ENCODE measurements around the gene PKM.
A peak's percentile ranks its signal among the peaks of the same experiment; 100 is the strongest.
"Not testable (repeated sequence)": the region's sequence is repeated elsewhere in the genome, so short reads cannot be mapped to it uniquely, and the experiment has no call there.

PKM gene

DNA sequence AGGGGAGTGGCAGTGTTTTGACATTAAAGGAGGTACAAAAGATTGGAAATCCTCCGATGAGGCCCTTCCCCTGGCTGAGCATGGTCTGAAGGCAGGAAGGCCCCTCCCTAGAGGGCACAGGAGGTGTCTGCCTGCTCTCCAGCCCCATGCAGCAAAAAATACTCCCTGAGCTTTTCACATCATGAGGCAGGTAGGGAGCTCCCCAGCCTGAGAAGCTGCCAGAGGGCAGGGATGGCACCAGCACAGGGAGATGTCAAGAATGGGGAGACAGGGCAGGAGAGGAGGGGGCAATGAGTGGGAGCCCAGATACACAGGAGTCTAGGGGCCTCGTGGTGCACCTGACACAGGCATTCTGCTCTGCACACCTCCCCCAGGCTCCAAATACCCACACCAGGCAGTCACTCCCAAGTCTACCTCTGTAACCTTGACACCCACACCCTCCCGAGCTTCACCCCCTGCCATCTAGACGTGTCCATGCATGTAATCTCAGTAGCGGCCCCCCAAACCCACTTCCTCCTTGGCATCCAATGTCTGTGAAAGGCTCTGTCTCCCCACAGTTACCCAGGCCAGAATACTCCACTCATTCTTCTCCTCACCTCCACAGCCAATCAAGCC lies 56.3 kb downstream of the PKM start:
- DNase-seq = no peak

DNA sequence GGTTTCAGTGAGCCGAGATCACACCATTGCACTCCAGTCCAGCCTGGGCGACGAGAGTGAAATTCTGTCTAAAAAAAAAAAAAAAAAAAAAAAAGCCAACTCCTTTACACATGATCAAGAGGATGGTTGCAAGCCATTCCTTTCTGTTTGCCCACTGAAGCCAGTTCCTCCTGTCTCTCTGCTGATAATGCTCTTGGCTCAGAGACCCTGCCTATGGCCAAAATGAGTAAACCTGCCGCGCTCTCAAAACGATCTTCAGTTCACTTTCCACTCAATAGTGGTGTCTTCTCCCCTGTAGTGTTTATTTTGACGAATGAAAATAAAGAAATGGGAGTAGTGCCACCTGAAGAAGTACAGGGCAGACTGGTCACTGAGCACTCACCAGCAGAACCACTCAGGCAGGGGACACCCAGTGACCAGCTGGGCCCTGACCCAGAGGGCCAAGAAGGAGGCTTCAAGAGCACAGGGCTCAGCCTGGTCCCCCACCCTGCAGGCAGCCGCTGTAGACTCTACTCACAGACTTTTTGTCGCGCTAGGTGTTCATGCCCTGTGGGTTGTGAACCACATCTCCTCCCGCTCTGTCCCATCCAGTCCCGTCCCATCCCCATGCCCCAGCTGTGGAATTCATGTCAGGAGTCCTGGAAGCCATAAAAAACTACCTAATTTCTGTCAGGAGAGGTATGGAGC lies 57.0 kb downstream of the PKM start:
- no peak for DNase-seq

DNA sequence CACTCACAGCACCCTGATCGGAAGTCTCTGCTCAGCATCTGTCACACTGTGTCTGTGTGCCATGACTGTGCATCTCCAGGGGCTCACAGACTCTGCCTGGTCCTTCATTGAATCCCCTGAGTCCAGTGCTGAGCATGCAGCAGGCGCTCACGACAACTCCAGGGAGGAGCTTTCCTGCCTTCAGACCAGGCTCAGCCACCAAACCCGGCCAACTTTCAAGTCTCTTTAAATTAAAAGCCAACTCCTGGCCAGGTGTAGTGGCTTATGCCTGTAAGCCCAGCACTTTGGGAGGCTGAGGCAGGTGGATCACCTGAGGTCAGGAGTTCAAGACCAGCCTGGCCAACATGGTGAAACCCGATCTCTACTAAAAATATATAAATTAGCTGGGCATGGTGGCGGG lies 57.6 kb downstream of the PKM start:
- DNase-seq = no peak

DNA sequence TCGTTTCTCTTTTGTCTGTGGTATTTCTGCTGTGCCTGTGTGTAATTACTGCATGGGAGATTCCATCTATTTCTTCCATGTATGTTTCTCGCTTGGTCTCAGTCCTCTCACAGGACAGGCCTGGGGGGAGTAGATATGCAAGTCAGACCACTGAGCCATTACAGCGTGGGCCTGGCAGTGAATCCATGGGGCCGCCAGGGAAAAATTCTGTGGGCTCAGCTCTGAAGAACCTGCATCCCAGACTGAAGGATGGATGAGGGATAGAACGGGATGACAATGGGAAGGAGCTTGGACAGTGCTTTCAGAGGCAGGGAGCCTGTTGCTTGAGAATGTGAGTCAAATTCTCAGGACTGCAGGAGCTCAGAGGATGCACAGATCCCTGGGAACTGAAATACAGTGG lies 58.2 kb downstream of the PKM start:
- DNase-seq = no peak

DNA sequence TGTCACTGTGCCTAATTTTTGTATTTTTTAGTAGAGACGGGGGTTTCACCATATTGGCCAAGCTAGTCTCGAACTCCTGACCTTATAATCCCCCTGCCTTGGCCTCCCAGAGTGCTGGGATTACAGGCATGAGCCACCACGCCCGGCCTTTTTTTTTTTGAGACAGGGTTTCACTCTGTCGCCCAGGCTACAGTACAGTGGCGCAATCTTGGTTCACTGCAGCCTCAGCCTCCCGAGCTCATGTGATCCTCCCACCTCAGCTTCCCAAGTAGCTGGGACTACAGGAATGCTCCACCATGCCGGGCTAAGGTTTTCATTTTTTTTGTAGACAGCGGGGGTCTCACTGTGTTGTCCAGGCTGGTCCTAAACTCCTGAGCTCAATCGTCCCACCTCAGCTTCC lies 59.0 kb downstream of the PKM start:
- not testable (repeated sequence) for DNase-seq

DNA sequence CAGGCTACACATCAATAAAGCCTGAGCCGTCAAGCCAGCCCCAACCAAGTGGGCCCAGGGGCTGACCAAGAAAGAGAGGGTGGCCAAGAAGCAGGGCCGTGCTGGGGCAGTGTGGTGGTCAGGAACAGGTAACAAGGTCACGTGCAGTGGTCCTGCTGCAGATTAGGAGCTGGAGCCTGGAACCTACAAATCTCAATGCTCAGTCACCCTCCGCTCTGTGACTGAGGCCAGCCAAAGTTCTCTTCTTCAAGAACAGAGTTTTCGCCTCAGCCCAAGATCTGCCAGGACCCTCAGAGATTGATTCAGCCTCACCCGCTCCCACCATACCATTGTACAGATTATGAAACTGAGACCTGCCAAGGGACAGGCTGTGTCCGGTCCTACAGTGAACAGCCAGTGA lies 60.3 kb downstream of the PKM start:
- no peak for DNase-seq

DNA sequence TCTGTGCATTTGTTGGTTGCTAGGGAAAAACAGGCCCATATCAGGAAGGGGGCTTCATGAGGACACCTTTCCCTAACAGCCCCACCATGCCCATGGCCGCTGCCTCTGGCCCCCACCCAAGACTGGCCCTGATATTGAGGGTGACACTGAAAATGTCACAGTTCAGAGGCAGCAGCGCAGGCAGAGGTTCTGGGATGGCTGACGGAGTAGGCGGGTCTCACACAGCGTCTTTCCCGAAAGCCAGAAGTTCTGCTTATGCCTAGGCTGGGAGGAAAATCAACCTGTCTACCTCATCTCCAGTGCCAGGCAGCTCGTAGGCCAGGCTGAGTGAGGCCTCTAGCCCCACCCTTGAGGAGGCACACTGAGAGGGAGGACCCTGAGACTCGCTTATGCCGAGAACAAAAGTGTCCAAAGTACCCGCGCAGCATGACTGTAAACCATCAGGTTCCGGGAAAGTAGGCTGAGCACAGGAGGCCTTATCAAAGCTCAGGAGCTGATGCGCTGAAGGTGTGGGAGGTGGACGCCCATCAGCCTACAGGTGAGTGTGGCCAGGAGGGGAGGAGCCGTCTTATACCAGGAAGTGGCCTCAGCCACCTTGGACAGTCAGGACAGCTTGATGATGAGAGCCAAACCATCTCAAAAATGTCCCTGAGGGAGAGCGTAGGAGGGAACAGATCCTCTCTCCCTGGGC lies 60.9 kb downstream of the PKM start:
- no peak for DNase-seq

DNA sequence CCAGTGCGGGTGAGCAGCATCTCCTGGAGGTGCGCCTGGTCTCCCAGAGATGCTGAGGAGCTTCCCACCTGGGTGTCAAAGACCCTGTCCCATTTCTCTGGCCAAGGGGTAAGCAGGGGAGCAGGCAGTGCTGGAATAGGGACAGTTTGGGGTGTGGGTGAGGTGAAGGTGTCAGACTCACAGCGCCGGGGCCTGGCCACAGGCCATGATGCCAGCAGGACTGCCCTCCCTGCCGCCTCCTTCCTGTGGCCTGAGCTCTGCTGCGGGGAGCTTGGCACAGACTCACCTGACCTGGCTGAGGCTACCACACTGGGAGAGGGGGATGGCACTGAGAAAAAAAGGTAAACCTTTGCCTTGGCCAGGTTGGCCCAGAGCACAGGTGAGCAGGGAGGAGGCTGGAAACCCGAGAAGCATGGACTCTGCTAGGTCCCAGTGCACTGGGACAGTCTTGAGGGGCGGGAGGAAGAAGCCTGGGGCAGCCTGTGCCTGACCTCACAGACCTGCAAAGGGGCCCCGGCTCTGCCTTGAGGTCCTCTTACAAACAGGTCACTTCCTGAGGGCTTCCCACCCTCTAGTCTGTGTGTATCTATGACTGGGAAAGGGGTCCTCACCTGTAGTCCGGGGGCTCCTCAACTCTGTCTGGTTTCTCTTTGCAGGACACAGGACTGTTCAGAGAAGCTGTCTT lies 61.6 kb downstream of the PKM start:
- no peak for DNase-seq

DNA sequence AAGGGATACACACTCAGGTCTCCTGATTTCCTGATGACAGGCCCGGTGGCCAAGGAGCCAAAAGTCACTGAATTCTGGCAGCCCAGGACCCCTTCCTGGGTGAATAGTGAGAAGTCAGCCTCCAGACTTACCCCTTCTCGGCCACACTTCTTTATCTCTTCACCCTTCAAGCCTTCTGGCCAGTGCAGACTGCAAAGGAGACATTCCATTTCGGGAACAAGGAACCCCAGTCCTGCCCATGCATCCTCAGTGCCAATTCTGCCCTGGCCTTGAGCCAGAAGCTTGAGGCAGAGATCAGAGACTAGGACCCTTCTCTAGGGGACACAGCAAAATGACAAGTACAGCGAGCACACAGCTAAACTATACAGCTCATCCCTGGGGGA lies 62.2 kb downstream of the PKM start:
- no peak for DNase-seq

DNA sequence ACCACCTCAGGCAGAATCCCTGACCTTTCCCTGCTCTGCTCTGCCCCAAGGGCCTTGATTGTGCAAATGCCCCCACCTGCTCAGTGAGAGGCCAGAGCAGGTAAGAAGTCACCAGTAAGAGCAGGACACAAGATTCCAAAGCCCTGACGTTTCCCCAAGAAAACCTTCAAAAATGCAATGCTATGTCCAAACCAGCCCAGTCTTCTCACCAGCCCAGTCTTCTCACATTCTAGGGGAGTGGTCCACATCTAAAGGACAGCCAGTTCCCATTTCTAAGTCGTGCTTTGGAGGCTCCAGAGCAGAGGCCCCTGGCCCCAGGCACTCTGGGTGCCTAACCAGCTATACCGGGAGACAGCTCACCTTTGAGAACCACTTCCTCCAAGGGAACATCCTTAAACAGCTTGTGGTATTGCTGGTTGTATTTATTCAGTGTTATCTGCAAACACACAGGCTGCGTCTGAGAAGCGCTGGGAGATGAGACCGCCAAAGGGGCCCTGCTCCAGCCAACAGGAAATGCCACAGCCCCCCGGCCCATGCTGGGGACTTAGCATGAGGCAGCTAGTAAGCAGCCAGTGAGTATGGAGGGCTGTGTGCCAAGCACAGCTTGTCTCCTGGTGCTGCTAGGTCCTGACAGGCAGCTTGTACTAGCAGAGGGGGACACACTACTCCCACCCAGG lies 62.7 kb downstream of the PKM start:
- DNase-seq = no peak

DNA sequence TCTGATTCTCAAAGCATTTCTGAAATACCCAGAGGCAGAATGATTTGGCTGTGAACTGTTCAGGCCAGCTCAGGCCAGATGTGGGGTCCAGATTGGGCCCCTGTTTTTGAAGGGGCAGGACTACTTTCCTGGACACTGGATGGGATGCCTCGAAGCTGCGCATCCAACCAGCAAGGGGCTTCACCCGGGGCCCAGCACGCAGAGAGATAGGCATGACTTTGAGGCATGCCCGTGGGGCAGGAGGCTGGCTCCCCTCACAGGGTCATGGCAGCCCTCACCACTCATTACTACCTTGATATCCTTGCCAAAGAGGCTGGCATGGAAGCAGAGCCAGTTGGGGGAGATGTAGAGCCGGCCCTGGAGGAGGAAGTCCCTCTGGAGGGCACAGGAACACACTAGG lies 63.5 kb downstream of the PKM start:
- DNase-seq = no peak

DNA sequence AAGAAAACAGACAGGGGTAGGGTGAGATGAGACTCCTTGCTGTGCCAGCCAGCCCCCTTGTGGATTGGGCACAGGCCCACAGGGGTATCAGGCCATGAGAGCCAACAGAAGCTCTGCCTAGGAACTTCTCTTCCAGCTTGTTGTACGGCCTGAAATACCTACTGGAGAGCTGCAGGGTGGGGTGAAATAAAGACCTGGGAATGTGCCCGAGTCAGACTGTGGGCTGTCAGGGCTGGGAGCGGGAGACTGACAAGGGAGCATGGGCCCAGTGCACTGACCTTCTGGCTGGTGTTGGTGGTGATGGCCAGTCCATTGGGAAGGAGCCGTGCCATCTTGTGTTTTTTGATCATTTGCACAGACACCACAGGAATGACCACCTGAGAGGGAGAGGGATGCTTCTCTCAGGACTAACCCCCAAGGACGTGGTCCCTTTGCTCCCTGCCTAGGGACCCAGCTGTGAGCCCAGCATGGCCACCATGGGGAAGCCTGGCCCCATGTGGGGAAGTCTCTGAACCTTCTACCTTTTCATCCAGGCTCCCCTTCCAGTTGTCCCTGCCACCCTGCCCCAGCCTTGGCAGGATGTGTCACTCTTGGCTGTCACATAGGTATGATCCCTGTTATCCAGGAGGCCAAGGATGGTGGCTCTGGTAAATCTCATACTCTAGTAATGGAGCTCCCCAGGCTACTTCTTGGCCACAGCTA lies 64.1 kb downstream of the PKM start:
- DNase-seq = no peak

DNA sequence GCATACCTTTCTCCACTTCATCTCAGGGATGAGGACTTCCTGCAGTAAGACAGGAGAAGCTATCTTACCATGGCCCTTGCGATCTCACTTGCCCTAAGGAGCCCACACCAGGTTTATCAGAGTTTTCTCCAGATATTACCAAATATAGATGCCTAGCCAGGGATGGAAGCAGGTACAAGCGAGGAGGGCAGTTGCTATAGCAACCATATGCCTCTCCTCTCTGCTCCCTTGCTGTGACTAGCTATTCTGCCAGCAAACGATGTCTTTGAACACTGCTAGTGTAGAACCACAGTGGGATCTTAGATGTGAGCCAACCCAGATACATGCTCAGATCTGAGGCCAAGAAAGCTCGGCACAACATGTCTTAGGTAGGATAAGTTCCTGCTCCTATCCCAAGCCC lies 67.3 kb downstream of the PKM start:
- DNase-seq = no peak

DNA sequence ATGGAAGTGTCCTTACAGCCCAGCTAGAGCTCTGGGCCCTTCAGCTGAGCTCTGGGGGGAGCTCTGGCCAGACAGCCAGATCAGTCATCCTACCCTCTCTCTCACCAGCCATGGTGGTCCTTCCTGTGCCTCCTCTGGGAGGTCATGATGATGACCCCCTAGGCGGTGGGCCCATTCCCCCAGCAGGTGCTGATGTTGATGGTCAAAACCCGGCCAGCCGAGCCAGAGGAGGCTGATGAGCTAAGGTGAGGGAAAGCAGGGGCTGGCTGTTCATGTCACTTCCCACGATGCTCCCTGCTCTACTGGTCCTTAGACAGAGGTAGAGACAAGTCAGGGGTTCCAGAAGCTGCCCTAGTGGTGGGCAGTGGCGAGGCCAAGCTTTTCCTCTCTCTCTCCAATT lies 68.4 kb downstream of the PKM start:
- no peak for DNase-seq

DNA sequence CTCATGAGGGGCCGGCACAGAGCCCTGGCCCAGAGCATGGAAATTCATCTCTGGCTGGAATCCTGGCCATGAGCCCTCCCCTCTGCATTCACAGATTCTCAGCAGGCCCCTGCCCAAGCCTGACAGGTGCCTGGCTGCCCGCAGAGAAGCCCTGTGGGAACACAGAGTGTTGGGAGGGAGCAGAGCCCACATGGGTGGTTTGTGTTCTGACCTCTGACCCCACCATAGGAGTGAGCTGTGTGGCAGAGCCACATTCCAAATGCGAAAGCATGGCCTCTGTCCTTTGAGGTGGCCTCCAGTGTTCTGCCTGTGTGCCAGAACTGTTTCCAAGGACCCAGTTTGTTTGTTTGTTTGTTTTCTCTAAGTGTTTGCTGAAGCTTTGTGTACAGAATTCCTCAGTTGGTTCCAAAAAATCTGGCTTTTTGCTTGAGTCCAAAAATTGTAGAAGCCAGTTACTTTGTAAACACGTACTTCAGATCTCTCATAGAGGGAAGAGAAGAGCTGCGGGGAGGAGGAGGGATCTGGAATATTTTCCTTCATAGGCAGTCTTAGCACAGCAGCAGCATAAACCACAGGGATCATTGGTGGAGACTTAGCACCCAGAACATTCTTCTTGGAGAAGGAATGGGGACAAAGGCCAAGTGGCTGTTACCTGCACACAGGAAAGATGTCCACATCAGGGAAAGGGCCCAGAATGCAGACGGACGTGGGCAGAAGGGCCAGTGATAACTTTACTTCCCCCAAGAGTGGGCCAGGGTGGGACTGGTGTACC lies 69.4 kb downstream of the PKM start:
- no peak for DNase-seq

DNA sequence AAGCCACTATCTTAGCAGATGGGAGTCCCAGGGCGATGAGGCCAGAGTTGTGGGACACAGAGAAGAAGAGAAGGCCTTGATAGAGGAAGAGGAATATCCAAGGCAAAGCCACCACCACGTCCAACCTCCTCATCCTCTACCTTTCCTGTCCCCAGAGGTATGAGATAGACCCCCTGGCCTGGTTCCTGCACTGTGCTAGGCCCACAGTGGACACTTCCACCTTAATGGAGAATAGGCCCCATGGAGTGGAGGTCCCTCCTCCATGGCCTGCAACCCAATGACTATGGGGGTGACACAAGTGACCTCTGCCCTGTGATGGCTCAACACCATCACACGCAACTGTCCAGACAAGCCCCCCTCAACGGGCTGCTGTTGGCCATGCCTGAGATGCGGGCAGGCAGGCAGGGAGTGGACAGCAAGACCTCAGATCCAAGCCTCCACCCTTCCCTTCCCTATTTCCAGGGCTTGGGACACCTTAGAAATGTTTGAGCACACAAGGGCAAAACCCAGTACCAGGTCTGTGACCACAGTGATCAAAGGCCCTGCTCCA lies 70.2 kb downstream of the PKM start:
- no peak for DNase-seq

DNA sequence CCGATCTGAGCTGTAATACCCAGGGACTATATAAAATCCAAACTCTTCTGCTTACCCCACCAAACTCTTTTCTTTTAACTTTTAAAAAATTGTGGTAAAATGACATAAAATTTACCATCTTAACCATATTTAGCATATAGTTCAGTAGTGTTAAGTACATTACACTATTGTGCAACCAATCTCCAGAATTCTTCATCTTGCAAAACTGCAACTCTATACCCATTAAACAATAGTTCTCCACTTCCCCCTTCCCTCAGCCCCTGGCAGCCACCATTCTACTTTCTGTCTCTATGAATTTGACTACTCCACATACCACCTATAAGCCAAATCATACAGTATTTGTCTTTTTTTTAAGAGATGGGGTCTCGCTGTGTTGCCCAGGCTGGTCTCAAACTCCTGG lies 74.1 kb downstream of the PKM start:
- DNase-seq = no peak

DNA sequence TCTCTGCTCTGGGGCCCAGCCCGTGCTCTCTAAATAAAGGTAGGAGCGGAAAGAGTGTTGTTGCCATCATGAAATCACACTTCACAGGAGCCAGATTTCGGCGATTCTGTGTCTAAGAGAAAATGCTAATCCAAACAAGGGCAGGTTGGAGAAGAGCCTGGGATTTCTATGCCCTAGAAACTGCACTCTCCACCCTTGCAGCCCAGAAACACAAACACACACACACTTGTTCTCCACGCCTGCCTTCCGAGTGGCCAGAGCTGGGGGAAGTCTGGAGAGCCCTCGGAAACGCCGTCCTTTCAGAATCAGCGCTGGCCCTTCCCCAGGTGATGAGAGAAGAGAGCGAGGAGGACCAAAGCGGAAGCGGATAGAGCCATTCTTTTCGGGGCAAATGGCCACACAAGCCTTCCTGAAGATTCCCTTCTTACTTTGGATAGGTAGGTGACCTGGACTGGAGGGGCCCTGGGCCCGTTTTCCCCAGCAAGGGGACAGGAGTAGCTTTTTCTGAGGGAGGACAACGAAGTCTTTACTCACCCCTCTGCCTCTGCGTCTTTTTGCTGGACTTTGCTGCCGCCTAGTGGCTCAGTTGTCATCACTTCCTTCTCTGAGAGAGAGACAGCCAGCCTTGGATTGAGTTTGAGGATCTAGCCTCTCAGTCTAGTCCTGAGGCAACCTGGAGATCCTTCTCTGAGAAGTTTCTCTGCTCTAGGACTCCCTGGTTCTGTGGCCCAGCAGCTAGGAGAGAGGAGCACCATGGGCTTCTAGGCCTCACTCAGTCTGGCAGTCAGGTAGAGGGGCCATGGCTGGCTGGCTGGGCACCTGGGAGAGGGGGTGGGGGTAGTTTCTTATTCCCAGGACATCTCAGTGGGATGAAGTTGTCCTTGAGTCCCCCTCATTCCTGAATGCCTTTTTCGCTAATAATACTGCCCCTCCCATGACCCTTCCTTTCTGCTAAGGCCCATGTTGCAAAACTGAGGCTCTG lies 75.1 kb downstream of the PKM start:
- DNase-seq = peak; percentile 84

DNA sequence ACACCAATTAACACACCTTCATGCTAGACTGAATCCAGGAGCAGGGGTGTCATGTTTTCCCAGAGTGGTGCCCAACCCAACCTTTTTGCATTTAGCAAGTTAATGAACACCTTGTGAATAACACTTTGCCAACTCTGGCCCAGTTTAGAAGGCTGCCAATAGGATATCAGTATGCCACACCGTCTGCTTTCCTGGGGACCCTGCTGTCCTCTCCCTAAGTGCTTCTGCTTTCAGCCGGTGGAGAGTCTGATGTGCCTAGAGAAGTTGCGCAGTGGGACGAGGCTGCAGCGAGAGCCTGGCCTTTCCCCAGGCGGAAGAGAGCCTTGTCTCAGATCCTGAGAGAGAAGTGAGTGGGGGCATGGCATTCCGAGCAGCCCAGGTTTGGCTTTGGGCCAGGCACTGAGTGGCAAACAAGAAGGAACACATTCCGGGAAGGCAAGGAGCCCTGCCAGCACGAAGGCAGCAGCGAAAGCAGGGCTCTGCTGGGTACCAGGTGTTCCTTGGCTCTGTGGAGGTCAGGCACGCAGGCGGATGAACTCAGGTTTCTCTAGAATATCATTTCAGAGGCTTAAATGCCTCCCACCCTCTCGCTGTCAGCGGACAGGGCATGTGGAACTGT lies 75.9 kb downstream of the PKM start:
- DNase-seq = no peak

DNA sequence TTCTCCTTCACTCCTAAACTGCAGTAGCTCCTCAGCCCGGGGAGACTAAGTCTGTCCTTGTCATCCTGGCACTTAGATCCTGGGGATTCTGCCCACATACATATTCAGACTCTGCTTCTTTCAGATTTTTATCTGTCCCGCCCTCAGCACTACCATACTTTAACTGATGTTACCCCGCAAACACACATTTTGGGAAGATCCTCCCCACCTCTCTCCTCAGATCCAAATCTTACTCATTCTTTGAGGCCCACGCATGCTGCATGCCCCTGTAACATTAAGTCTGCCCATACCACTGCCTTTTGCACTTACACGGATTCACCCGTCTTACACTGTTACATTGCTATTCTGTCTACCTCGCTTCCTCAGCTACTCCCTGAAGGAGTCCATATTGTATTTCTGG lies 76.7 kb downstream of the PKM start:
- DNase-seq = no peak

Measured in activated CD8-positive, alpha-beta memory T cell treated with anti-CD3 and anti-CD28 coated beads, Interleukin-2, amount 50 U/mL, for 4 hours (primary cell).